ENCODE measurements around the gene NXN.

- TF ChIP-seq CTCF (IDR thresholded peaks at IDR 0.05), result no peak
- TF ChIP-seq POLR2A (IDR thresholded peaks at IDR 0.05), result no peak
These were observed 47.0 kb upstream of the NXN start for GRCh38 chr17:1026599-1026975.
